Fibroblast of skin of right quadriceps (primary cell): ENCODE data around the gene TBC1D9.

Experiments
- DNase-seq: peaks from one replicate; pipeline ENCODE4 v3.0.0-alpha.2; 2013

Gene TBC1D9

DNA sequence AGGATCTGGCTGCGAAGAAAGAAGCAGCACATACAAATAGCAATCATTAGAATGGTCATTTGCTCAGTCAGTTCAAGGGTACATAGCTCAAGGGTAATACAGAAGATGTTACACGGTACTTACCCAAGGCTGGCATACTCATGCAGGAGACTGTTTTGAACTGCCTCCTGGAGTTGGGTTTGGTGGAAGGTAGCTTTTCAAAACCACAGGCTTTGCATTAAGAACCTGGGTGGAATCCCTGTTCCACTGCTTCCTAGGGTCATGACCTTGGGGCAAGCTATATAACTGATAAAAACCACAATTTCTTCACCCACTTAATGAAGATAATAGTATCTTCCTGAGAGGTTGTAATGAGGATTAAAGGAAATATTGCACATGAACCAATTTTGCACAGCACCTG, 36.5 kb downstream of the TBC1D9 start:
- no peak for DNase-seq

DNA sequence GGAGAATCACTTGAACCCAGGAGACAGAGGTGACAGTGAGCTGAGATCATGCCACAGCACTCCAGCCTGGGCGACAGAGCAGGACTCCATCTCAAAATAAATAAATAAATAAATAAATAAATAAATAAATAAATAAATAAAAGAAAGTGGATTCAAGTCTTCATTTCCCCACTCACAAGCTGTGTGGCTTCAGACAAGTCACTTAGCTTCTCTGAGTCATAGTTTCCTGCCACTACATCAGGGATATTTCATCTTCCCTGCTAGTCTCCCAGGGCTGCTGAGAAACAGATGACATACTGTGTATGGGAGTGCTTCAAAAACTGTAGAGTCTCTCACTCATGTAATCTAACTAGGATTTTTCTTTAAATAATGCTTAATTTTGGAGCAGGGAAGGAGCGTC, 37.2 kb downstream of the TBC1D9 start:
- DNase-seq: peak; percentile 70

DNA sequence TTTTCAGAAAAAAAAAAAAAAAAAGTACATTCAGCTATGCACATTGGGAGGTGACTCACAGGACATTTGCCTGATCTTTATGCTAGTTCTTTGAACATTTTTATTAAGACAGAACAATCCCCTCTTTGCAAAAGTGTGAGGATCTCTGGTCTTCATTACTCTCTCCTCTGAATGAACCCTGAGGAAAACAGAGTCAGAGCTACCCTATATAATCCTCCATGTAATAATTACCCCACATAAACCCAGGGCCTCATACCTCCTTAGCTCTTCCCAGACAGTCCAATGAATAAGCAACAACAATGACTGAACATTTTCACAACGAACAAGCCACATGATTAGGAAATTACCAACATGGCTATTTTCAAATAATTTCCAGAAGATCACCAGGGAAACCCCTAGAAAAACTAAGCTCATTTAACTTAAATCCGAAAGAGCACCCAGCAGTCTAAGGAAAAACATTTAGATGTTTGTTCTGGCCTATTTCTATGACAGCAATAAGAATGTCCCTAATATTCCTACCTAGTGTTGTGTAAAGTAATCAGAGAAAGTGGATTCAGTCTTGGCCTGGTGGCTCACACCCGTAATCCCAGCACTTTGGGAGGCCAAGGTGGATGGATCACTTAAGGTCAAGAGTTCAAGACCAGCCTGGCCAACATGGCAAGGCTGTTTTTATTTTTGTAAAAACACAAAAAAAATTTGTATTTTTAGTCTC, 37.8 kb downstream of the TBC1D9 start:
- peak; percentile 69 for DNase-seq

DNA sequence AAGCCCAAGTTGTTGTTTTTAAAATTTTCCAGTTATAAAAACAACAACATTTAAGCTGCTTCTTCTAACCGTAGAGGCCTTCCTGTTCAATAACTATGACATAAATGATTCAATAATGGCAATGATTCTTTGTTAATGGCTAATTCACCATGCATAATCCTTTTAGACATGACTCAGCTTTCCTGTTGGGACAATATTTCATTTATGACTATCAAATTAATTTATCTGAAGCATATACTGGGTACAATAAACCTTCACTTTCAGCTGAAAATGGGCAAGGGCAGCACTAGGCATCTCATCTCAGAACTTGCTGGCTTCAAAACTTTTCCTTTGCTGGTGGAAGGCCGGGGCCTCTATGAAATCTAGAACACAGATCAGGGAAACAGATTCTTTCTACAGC, 38.9 kb downstream of the TBC1D9 start:
- no peak for DNase-seq

DNA sequence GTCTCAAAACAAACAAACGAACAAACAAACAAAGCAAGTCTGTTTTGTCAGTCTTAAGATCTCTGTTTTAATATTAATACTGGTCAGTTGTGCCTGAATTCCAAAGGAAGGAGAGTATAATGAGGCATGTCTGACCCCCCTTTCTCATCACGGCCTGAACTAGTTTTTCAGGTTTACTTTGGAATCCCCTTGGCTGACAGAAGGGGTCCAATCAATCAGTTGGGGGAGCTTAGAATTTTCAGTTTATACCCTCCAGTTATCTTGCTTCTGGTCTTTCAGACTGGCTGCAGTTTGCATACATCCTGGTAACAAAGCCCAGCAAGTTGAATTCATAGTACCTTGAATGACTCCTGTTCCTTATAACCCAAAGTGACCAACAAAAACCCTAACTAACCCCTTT, 41.1 kb downstream of the TBC1D9 start:
- DNase-seq: no peak

DNA sequence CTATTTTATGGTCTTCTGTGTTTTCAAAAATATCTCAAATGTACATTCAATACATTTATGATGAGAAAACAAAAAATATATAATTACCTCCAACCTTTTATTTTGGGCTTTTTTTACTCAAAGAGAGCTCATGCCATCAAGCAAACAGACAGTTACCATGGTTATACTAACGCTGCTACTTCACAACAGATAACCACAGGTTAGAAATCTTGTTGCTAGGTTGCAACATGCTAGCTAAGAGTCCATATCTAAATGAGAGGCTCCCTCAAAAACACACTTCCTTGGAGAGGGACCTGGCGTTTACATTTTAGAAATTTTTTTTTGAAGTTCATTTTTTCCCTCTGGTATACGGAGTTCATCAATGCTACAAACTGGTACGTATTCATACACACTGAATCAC, 44.3 kb downstream of the TBC1D9 start:
- no peak for DNase-seq

DNA sequence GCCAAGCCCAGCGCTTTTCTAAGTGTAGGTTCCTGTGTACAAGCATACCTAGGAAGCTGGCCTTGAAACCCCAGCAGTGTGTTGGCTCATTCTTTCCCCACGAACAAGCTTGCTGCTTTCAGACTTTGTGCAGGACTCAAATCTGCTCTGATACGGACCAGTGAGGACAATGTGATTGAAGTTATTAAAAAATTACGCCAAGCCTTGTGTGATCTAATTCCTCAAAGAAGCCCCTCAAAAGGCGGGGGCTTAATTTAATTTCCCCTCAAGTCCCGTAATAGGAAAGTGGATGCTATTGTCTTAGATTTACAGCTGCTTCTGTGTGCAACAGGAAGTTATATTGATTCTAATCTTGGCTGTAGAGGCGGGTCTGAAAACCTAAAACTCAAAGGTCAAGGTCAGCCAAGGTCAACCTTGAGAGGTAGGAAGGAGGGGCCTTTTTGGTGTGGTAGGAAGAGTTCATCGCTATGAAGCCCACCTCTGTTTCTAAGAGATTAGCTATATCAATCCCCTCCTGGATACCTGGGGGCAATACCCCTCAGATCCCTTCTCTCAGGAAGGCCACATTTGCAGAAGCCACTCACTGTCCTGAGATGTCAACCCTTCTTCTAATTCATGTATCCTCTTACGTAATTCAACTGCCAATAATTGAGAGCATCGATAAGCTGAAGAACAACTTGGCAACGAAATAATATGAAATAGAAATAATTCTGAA, 45.1 kb downstream of the TBC1D9 start:
- DNase-seq: no peak

DNA sequence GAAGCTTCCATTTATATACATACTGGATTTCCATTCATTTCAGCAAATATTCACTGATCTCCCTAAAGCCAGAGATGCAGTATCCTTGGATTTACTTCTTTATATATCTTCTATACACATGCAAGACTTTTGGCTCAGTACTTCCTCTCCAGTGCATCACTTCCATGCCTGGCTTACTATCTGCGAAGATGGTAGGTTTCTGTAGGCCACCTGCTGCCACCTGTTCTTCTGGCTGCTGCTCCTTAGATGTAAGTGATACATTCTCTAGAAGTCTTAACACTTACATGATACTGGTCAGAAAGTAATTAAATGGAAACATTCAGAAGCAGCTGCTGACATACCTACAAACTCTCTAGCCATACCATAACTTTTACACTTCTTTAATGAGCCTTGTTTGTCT, 48.9 kb downstream of the TBC1D9 start:
- DNase-seq: no peak

DNA sequence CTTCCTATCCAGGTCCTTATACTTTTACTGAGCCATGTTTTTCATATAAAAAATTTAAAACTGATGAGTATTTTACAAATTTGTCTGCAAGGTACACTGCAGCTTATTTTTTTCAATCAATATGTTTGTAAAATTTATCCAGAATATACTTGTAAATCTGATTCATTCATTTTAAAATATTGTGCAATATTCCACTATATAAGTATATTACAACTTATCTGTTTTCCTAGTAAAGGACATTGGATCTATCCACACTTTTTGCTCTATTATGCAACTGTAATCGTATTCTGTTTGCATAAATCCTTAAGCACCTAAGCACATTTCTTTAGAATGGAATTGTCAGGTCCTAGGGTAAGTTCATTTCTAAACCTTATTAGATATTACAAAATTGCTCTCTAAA, 49.5 kb downstream of the TBC1D9 start:
- no peak for DNase-seq

DNA sequence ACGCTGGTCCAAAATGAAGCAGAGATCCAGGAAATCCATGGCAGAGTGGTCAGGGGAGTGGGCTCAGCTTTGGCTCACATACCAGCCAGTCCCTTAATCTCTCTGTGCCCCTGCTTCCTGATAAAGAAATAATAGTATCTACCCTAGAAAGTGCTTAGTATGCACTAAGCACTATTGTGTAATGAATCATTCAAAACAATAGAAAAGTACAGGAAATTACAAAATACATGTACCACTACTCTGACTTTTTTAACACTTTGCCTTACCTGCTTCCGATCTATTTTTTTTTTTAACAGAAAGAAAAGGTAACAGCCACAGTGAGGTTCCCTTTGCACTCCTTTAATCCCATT, 49.9 kb downstream of the TBC1D9 start:
- DNase-seq: no peak

DNA sequence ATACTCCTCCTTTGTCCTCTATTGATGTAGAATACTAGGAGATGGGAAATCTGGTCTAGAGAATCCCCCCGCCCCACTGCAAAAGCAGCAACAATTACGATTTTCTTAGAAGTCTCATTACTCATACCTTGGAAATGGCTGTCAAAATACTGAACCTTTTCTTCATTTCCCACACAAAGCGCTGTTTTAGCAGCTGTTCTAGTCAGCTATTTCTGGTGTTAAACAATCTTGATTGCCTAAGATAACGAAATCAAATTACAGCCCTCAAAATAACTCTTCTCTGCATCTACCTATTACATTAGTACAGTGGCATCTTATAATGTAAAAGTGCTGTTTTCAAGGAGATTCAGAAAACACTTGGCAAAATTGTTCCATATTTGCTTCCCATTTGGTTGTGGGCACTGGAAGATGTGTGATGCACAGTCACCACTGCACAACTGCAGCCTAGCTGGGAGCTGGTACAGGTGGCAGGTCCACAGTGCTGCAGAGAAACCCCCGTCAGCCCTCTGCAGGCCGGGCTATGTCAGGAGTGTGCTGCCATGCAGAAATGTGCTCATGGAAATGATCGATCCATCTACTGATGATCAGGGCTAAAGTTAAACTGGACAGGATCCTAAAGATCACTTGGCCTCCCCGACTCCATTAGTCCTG, 50.4 kb downstream of the TBC1D9 start:
- no peak for DNase-seq

DNA sequence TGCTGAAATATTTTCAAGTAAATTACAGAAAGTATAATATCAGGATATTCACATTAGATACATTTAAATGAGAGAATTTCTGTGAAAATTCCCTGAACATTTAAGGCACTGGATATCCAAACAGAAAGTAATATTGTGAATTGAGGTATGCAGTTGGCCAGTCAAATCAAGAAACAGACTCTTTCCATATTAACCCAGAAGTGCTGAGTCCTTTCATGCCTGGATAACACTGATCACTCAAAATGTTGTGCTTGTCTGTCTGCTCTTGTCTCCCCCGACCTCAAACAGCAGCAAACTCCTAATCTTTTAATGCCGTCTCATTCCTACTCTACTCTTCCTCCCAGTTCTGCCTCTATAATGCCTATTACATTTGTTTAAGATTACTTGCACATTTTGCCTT, 51.2 kb downstream of the TBC1D9 start:
- no peak for DNase-seq

DNA sequence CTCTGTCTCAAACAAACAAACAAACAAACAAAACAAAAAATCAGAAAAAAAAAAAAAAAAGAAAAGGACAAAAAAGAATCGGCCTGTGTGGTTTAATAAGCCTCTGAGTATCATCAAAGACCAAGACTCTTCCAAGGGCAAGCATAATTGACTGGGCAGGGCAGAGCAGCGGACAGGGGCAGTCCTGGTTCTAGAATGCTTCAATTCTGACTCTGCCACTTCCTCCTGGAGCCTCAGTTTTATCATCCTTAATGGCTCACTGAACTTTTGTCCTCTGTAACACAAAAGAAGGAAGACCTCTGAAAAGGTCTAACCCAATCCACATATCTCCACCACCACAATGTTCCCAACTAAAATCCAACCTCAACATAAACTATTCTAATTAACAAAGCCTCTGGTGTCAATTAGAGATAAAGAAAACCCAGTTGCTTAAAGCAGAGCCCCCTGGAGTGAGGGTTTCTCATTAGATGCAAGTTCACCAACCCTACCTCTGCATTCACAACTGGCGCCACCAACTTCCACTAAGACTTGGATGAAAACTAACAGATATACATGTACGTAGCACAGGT, 51.7 kb downstream of the TBC1D9 start:
- DNase-seq: no peak

DNA sequence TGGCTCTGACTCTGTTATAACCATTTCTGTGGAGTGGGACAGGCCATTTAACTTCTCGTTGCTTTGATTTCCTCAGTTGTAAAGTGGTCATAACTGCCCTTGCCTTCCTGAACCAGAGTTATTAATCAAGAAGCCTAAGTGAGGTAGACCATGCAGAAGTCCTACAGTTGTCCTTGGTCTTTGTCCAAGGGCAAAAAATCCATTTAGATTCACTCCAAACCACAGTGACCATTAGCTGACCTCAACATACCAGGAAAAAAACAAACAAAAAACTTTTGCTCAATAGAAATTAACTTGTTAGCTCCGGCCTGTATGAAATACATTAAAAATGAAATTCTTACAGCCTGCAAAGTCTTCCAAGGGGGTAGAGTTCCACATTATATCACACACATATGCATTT, 52.7 kb downstream of the TBC1D9 start:
- DNase-seq: no peak

DNA sequence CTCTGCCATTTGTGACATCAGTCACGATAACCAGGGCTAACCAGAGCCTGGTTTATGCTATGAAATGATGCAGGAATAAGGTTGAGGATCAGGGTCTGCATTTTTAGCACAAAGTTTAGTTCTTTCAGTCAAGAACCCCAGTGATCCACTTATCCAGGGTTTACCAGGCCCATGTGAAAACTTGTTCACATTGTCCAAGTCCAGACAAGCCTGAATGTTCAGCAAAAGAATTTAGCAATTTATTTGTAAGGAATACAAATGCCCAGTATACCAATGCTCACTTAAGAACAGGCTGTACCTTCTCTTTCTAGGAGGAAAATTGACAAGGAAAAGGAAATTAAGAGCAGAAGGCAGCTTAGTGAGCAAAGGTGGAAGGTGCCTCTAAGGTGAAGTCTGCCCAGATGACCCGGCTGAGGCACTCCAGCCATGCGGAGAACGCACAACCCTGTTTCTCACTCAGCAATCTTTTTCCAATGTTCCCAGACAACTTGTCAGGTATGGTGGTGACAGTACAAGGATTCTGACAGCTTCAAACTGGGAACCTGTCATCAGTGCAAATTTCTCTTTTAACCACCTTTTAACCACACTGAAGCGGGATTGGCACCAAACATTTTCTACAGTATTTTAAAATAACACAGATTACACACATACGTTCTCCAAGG, 54.0 kb downstream of the TBC1D9 start:
- no peak for DNase-seq

DNA sequence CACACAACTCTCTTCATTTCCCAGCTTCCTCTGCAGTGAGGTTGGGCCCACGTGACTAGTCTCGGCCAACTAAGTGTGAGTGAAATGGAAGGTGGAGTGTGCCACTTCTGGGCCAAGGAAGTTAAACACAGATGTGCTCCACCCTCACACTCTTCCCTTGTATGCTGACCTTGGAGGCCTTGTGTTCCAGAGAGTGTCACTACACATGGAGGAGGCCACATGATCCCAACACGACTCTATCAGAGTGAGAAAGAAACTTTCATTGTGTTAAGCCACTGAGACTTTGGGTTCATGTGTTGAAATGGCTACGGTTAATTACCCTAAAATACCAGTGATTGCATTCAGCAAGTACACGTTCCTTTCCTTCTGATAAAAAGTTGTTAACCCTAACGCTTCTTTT, 55.1 kb downstream of the TBC1D9 start:
- DNase-seq: no peak

DNA sequence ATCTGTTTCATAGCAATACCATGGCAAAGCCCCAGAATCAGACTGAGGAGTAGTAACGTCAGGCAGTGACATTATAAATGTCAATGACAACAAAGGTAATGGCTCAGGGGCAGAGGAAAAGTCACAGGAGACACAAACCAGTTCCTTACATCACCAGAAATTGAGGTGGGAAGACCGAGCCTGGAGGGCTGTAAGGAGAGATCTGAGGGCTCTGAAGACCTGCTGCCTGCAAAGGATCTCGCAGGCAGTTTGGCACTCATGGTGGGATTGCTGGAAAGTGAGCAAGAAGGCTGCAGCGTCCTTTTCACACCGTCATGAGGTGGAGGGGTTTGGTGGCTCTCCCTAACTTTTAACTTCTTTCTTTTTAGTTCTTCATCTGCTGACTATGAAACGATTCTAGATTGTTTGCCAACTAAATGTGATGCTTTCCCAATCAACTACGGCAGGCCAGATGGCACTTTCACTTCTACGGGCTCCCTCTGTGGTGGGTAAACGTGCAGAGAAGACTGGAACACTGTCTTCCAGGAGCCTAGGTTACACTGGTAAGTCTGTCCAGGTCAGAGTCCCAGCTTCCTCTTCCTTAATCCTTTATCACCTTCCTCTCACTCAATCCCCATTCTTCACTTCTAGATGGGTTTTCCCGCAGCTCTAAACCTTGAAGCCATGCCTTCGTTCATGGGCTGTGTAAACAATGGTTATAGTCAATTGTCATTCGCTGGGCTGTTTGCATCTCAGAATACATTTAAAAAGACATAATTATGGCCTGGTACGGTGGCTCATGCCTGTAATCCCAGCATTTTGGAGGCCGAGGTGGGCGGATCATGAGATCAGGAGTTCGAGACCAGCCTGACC, 58.2 kb downstream of the TBC1D9 start:
- no peak for DNase-seq

DNA sequence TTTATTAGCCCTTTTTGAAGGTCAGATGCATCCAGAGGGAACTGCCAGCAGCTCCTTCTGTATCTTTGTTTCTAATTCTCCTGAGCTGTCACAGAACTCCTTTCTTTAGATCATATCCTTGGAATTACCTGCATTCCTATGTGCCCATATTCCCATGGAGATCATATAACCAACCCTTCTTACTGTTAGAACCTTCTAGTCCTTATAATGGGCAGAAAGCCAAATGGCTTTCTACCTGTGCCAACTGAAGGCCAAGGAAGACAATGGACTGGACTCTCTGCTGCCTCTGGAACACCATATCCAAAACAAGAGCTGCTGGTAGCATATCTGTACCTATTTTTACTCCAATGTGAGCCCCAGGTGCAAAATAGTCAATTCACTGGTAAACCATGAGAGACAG, 60.7 kb downstream of the TBC1D9 start:
- no peak for DNase-seq

DNA sequence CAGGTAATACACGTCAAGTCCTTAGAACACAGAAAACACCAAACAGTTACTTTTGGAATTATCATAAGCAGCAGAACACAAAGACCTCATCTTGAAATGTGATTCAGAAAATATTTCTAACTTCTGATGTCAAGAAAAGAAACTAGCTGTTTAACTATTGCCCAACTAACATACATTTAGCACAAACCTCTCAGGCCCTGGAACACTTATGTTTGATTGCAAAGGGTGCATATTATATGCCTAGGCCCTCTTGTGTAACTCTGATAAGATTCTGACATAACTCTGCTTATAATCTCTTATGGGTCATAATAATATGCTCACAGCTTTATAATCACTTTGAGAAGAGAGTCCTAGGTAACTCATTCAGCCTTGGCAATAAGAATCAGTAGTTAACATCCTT, 62.6 kb downstream of the TBC1D9 start:
- DNase-seq: no peak

DNA sequence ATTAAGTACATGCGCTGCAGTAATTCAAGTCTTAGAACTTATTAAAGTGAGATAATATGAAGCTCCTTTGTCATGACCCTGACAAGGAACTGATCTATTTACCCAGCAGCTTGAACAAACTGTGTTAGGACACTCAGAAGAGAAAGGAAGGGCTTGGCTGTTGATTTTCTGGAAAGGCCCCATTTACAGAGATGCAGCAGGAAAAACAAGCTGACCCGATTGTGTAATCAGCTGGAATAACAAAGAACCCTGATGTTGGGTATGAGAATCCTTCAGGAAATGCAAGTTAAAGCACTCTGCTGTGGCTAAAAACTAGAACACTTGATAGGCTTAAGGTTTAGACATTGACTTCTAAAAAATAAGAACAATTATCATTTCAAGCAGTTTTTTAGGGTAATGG, 64.8 kb downstream of the TBC1D9 start:
- peak; percentile 22 for DNase-seq

DNA sequence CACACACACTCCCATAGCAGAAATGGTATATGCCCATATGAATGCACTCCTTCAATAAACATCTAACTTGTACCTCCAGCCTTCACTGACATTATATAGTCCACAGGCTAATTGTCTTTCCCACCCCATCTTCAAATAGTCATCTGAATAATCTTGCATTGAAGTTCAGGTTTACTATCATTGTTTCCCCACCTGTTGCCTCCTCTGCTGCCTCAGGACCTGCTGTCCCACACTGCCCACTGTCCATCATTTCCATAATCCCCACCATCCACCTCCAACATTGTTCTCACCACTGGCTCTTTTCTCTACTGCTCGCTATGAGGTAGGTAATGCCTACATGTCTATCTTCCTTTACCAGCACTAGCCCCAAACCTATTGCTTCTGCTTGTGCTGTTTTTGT, 66.1 kb downstream of the TBC1D9 start:
- DNase-seq: no peak

DNA sequence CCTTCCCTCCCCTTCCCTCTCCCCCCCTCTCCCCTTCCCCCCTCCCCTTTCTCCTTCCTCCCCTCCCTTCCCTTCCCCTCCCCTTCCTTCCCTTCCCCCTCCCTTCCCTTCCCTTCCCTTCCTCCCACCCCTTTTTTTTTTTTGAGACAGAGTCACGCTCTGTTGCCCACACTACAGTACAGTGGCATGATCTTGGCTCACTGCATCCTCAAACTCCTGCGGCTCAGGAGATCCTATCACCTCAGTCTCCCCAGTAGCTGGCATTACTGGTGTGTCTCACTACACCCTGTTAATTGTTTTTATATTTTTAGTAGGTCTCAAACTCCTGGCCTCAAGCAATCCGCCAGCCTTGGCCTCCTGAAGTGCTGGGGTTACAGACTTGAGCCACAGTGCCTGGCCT, 66.6 kb downstream of the TBC1D9 start:
- no peak for DNase-seq
